ENCODE results near the gene METTL23. TPM values are rescaled to one million over a fixed set of nuclear protein-coding genes. Genes with fewer than 3 reads are reported as not detected.

The METTL23 gene
- total RNA-seq, 4 donors from 2014 or later: 18.3 to 29.7 (median 23.0) TPM

DNA sequence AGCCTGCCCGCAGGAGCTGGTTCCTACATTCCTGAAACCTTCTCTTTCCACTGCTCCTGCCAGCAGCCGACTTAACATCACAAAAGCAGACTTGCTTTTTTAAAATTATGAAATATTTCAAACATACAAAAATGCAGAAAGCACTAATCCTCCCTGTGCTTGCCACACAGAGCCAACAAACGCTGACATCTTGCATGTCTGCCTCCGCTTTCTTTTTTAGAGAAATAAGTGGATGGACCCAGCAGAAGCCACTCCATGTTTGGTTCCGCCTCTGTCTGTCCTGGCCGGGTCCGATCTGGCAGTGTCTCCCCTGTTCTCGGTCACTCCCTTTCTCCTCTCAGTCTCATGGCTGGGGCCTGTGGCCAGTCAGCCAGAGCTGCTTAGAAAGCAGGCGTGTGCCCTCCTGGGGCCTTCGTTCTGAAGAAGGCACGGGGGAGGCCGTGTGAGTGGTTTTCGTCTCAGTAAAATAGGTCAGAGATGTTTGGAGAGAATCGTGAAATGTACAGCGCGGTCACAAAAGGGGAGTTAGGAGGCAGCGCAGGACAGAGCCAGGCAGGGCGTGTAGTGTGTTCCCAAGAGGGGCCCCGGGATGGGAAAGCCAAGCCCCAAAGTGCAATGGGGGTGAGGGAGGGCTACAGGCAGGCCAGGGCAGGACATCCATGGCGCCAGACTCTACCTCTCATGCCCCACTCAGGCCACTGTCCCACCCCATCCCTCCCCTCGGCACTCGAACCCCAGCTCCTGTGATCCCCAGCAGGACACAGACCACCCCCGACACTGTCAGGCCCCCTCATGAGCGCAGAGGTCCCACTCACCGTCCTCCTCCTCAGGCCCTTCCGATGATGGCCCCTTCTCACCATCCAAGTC lies 39.1 kb upstream of the METTL23 start:
- TF ChIP-seq, protein P1, sequence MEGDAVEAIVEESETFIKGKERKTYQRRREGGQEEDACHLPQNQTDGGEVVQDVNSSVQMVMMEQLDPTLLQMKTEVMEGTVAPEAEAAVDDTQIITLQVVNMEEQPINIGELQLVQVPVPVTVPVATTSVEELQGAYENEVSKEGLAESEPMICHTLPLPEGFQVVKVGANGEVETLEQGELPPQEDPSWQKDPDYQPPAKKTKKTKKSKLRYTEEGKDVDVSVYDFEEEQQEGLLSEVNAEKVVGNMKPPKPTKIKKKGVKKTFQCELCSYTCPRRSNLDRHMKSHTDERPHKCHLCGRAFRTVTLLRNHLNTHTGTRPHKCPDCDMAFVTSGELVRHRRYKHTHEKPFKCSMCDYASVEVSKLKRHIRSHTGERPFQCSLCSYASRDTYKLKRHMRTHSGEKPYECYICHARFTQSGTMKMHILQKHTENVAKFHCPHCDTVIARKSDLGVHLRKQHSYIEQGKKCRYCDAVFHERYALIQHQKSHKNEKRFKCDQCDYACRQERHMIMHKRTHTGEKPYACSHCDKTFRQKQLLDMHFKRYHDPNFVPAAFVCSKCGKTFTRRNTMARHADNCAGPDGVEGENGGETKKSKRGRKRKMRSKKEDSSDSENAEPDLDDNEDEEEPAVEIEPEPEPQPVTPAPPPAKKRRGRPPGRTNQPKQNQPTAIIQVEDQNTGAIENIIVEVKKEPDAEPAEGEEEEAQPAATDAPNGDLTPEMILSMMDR (IDR thresholded peaks at IDR 0.05): no peak
- TF ChIP-seq EP300 (IDR thresholded peaks at IDR 0.05) (no peak), POLR2AphosphoS5 (IDR thresholded peaks at IDR 0.05) (peak; percentile 68 to 89), POLR2A (IDR thresholded peaks at IDR 0.05; ENCODE audit: low read depth) (no peak)
- Histone ChIP-seq H3K9me3 (no peaks in the 10 kb centered on the region), H3K27me3 (no peaks in the 10 kb centered on the region), H3K36me3 (peaks cover 3 to 44% (median 24%) of the 10 kb centered on the region in 4 donors), H3K27ac (replicated peaks in 1 of 4) (peak overlapping the region; percentile 89 to 96 (median 92)), H3K4me3 (peak overlapping the region in 3 of 4 donors; percentile 8 to 26 (median 20)), H3K4me1 (peaks cover 95 to 99% (median 99%) of the 10 kb centered on the region in 4 donors)
- DNase-seq (ENCODE audit: extremely low spot score): peak; percentile 95
- WGBS: 56% methylated on average over 23 of the region's 26 CpGs
- intact Hi-C loops (cut with DNase I): no loop called here

DNA sequence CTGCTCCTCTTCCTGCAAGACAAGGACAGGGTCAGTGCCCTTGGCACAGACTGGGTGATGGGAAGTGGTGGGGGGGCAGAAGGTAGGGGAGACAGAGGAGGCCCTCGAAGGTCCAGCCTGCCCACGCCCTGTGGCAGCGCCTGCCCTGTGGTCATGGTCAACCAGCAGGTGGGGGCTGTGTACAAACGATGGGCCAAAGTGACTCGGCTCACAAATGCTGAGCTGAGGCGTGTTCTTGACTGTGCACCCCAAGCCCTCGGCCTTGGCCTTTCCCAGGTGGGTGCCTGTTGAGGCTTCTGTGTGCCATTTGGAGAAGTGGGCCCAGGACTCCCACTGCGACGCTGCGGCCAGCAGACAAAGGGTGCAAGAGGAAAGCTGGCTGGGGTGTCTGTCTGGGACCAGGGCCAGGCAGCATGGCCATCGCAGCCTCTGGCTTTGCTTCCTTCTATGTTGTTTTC lies 38.4 kb upstream of the METTL23 start:
- intact Hi-C loops (cut with DNase I): no loop called here
- Histone ChIP-seq H3K36me3 (peaks cover 3 to 38% (median 17%) of the 10 kb centered on the region in 4 donors), H3K27ac (replicated peaks in 1 of 4) (peak overlapping the region; percentile 89 to 96 (median 92)), H3K9me3 (no peaks in the 10 kb centered on the region), H3K4me3 (peak overlapping the region; percentile 8 to 26 (median 20)), H3K27me3 (no peaks in the 10 kb centered on the region), H3K4me1 (peaks cover 93 to 97% (median 95%) of the 10 kb centered on the region in 4 donors)
- TF ChIP-seq POLR2A (IDR thresholded peaks at IDR 0.05; ENCODE audit: low read depth): no peak
- no peak for TF ChIP-seq EP300 (IDR thresholded peaks at IDR 0.05)
- no peak for TF ChIP-seq POLR2AphosphoS5 (IDR thresholded peaks at IDR 0.05)
- TF ChIP-seq, protein P1 (IDR thresholded peaks at IDR 0.05): no peak
- DNase-seq (ENCODE audit: extremely low spot score): no peak
- 44% methylated on average over 8 of the region's 11 CpGs for WGBS

DNA sequence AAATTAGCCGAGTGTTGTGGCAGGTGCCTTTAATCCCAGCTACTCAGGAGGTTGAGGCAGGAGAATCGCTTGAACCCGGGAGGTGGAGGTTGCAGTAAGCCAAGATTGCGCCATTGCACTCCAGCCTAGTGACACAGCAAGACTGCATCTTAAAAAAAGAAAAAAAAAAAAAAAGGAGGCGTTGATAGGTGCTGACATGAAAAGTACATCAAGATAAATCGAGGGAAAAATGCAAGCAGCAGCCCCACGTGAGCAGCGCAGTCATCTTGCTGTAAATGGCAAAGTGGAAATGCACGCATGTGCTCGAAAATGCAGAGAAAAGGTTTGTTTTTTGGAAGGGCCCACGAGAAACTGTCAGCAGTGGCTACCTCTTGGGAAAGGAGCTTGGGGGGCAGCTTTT lies 36.8 kb upstream of the METTL23 start:
- H3K4me1 ChIP-seq: peaks cover 93 to 97% (median 94%) of the 10 kb centered on the region in 4 donors
- no peak overlapping the region for H3K4me3 ChIP-seq
- TF ChIP-seq POLR2AphosphoS5 (IDR thresholded peaks at IDR 0.05) (peak; percentile 34 to 64), EP300 (IDR thresholded peaks at IDR 0.05) (no peak), POLR2A (IDR thresholded peaks at IDR 0.05; ENCODE audit: low read depth) (no peak)
- TF ChIP-seq, protein P1 (IDR thresholded peaks at IDR 0.05): no peak
- no peak for DNase-seq (ENCODE audit: extremely low spot score)
- intact Hi-C loops (cut with DNase I): no loop called here
- H3K27me3 ChIP-seq: no peaks in the 10 kb centered on the region
- 63% methylated on average over 11 of the region's 11 CpGs for WGBS
- H3K36me3 ChIP-seq: peaks cover 0 to 21% (median under 1%) of the 10 kb centered on the region in 4 donors
- H3K9me3 ChIP-seq: no peaks in the 10 kb centered on the region
- peak overlapping the region; percentile 89 to 96 (median 92) for H3K27ac ChIP-seq (replicated peaks in 1 of 4)

DNA sequence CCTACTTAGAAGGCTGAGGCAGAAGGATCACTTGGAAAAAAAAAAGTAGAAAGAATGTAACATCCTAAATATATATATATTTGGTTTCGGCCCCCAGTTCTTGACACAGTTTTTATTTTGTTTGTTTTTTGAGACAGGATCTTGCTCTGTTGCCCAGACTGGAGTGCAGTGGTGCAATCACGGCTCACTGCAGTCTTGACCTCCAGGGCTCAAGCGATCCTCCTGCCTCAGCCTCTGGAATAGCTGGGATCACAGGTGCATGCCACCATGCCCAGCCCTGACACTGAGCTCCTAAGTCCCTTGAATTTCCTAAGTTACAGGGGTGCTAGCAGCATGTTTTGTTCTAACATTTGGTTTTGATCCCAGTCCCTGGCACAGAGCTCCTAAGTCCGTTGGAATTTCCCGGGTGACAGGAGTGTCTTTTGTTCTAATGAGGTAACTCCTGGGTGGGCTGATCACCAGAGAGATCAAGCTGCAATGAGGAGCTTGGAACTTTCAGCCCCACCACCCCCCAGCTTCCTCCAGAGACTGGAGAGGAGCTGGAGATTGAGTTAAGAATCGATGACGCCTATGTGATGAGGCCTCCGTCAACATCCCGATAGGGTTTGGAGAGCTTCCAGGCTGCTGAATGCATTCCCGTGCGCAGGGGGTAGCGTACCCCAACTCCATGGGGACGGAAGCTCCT lies 35.9 kb upstream of the METTL23 start:
- peak overlapping the region; percentile 42 to 96 (median 90) for H3K27ac ChIP-seq (replicated peaks in 1 of 4)

More for the DNA sequence above, 35.9 kb upstream of the METTL23 start:
- TF ChIP-seq EP300 (IDR thresholded peaks at IDR 0.05) (no peak), POLR2A (IDR thresholded peaks at IDR 0.05; ENCODE audit: low read depth) (no peak), POLR2AphosphoS5 (IDR thresholded peaks at IDR 0.05) (no peak)
- TF ChIP-seq, protein P1 (IDR thresholded peaks at IDR 0.05): no peak
- Histone ChIP-seq H3K4me3 (no peak overlapping the region), H3K36me3 (peaks cover 0 to 12% (median 0%) of the 10 kb centered on the region in 4 donors), H3K9me3 (no peaks in the 10 kb centered on the region), H3K4me1 (peaks cover 93 to 97% (median 94%) of the 10 kb centered on the region in 4 donors), H3K27me3 (no peaks in the 10 kb centered on the region)
- intact Hi-C loops (cut with DNase I): no loop called here
- WGBS: 60% methylated on average over 13 of the region's 13 CpGs
- DNase-seq (ENCODE audit: extremely low spot score): no peak

Data from esophagus muscularis mucosa (tissue), 4 donors.